Activated T-cell treated with anti-CD3 and anti-CD28 coated beads, Interleukin-2, amount 50 U/mL, for 4 hours (primary cell): ENCODE measurements around the gene NDRG3. TPM values are rescaled to one million over a fixed set of nuclear protein-coding genes. Genes with fewer than 3 reads are reported as not detected.
"Not testable (repeated sequence)": the region's sequence is repeated elsewhere in the genome, so short reads cannot be mapped to it uniquely, and the experiment has no call there.

Experiments used
- ATAC-seq, 2 donors: fragments of 200-7000 bp; cut with Tn5 transposase; one replicate each; pipeline ENCODE4 v1.10.0; 2021
- DNase-seq: peaks from one replicate; pipeline ENCODE4 v3.0.0-alpha.2; 2020
- H3K27me3 Mint-ChIP-seq: one replicate; pipeline ENCODE4 v1.8.0; 2021; ENCODE audit warnings: low read depth, mixed read lengths
- H3K36me3 Mint-ChIP-seq: one replicate; pipeline ENCODE4 v1.8.0; 2022; ENCODE audit warnings: mixed read lengths; ENCODE audit not compliant: insufficient read depth
- H3K4me1 Mint-ChIP-seq: one replicate; pipeline ENCODE4 v1.8.0; 2021; ENCODE audit warnings: low read depth, mixed read lengths
- H3K4me3 Mint-ChIP-seq: one replicate; pipeline ENCODE4 v1.8.0; 2021; ENCODE audit warnings: mild to moderate bottlenecking, moderate library complexity, mixed read lengths
- H3K9me3 Mint-ChIP-seq: one replicate; pipeline ENCODE4 v1.8.0; 2021; ENCODE audit warnings: mixed read lengths
- total RNA-seq, 3 donors: library from RNA; stranded (reverse); gene quantifications; one replicate each; pipeline ENCODE4 v1.2.1, GENCODE V29; 2021

The NDRG3 gene
- total RNA-seq, 3 donors from 2014 or later = 10.4 to 11.8 (median 11.4) TPM

GRCh38 chr20:36688630-36689029 lies 57.3 kb downstream of the NDRG3 start:
- no peaks in the 10 kb centered on the region for H3K4me1 Mint-ChIP-seq
- no peak overlapping the region for H3K4me3 Mint-ChIP-seq
- no peak for ATAC-seq
- peaks cover 15% of the 10 kb centered on the region for H3K36me3 Mint-ChIP-seq
- H3K27me3 Mint-ChIP-seq = no peaks in the 10 kb centered on the region
- no peak for DNase-seq
- H3K9me3 Mint-ChIP-seq = no peaks in the 10 kb centered on the region

- Mint-ChIP-seq H3K36me3 (peaks cover 15% of the 10 kb centered on the region), H3K27me3 (no peaks in the 10 kb centered on the region)
Observed at GRCh38 chr20:36687850-36688249, 58.0 kb downstream of the NDRG3 start.

GRCh38 chr20:36686944-36687343 lies 58.9 kb downstream of the NDRG3 start:
- Mint-ChIP-seq H3K36me3 (peaks cover 21% of the 10 kb centered on the region), H3K27me3 (no peaks in the 10 kb centered on the region), H3K4me1 (no peaks in the 10 kb centered on the region), H3K9me3 (no peaks in the 10 kb centered on the region), H3K4me3 (no peak overlapping the region)
- ATAC-seq = no peak
- DNase-seq = no peak

More at GRCh38 chr20:36687850-36688249, 58.0 kb downstream of the NDRG3 start:
- no peak for ATAC-seq
- no peak for DNase-seq
- Mint-ChIP-seq H3K4me1 (no peaks in the 10 kb centered on the region), H3K4me3 (no peak overlapping the region), H3K9me3 (no peaks in the 10 kb centered on the region)

GRCh38 chr20:36686504-36686903 lies 59.4 kb downstream of the NDRG3 start:
- Mint-ChIP-seq H3K27me3 (no peaks in the 10 kb centered on the region), H3K4me3 (no peak overlapping the region), H3K4me1 (no peaks in the 10 kb centered on the region), H3K36me3 (peaks cover 21% of the 10 kb centered on the region), H3K9me3 (no peaks in the 10 kb centered on the region)
- ATAC-seq (no peak), DNase-seq (no peak)

GRCh38 chr20:36684747-36685146 lies 61.1 kb downstream of the NDRG3 start:
- peaks cover 26% of the 10 kb centered on the region for H3K36me3 Mint-ChIP-seq
- H3K4me3 Mint-ChIP-seq = no peak overlapping the region
- no peaks in the 10 kb centered on the region for H3K27me3 Mint-ChIP-seq
- ATAC-seq (no peak), DNase-seq (no peak)
- H3K4me1 Mint-ChIP-seq = no peaks in the 10 kb centered on the region
- no peaks in the 10 kb centered on the region for H3K9me3 Mint-ChIP-seq

GRCh38 chr20:36682311-36682710 lies 63.6 kb downstream of the NDRG3 start:
- DNase-seq (no peak), ATAC-seq (no peak)
- Mint-ChIP-seq H3K9me3 (no peaks in the 10 kb centered on the region), H3K4me1 (no peaks in the 10 kb centered on the region), H3K27me3 (no peaks in the 10 kb centered on the region), H3K4me3 (no peak overlapping the region), H3K36me3 (peaks cover 26% of the 10 kb centered on the region)

GRCh38 chr20:36677422-36677771 lies 68.5 kb downstream of the NDRG3 start:
- no peak overlapping the region for H3K4me3 Mint-ChIP-seq
- no peaks in the 10 kb centered on the region for H3K27me3 Mint-ChIP-seq
- peaks cover 13% of the 10 kb centered on the region for H3K36me3 Mint-ChIP-seq
- H3K4me1 Mint-ChIP-seq = no peaks in the 10 kb centered on the region
- no peak for ATAC-seq
- no peak for DNase-seq
- no peaks in the 10 kb centered on the region for H3K9me3 Mint-ChIP-seq

- H3K9me3 Mint-ChIP-seq = no peaks in the 10 kb centered on the region
- no peaks in the 10 kb centered on the region for H3K4me1 Mint-ChIP-seq
- DNase-seq (no peak), ATAC-seq (no peak)
- H3K36me3 Mint-ChIP-seq = peaks cover 8% of the 10 kb centered on the region
- no peaks in the 10 kb centered on the region for H3K27me3 Mint-ChIP-seq
- H3K4me3 Mint-ChIP-seq = no peak overlapping the region
Observed at GRCh38 chr20:36676701-36677421, 69.0 kb downstream of the NDRG3 start.

- DNase-seq, H3K36me3 Mint-ChIP-seq, H3K9me3 Mint-ChIP-seq, H3K4me1 Mint-ChIP-seq, ATAC-seq, H3K27me3 Mint-ChIP-seq, H3K4me3 Mint-ChIP-seq: not testable (repeated sequence)
Observed at GRCh38 chr20:36675545-36675944, 70.3 kb downstream of the NDRG3 start.

- H3K27me3 Mint-ChIP-seq = no peaks in the 10 kb centered on the region
- DNase-seq (no peak), ATAC-seq (no peak)
- H3K36me3 Mint-ChIP-seq = peaks cover 10% of the 10 kb centered on the region
- H3K4me3 Mint-ChIP-seq = no peak overlapping the region
- H3K9me3 Mint-ChIP-seq = no peaks in the 10 kb centered on the region
- H3K4me1 Mint-ChIP-seq = no peaks in the 10 kb centered on the region
Observed at GRCh38 chr20:36672991-36673390, 72.9 kb downstream of the NDRG3 start.

- H3K9me3 Mint-ChIP-seq = no peaks in the 10 kb centered on the region
- H3K4me1 Mint-ChIP-seq = no peaks in the 10 kb centered on the region
- H3K4me3 Mint-ChIP-seq = no peak overlapping the region
- no peaks in the 10 kb centered on the region for H3K27me3 Mint-ChIP-seq
- no peak for DNase-seq
- ATAC-seq = no peak
- H3K36me3 Mint-ChIP-seq = peaks cover 8% of the 10 kb centered on the region
Observed at GRCh38 chr20:36670665-36671357, 75.1 kb downstream of the NDRG3 start.

- H3K36me3 Mint-ChIP-seq = peaks cover 12% of the 10 kb centered on the region
- H3K27me3 Mint-ChIP-seq = no peaks in the 10 kb centered on the region
- H3K4me3 Mint-ChIP-seq = no peak overlapping the region
- DNase-seq = no peak
- H3K4me1 Mint-ChIP-seq = no peaks in the 10 kb centered on the region
- no peak for ATAC-seq
- H3K9me3 Mint-ChIP-seq = no peaks in the 10 kb centered on the region
Observed at GRCh38 chr20:36666181-36666740, 79.6 kb downstream of the NDRG3 start.

- no peaks in the 10 kb centered on the region for H3K9me3 Mint-ChIP-seq
- peaks cover 5% of the 10 kb centered on the region for H3K36me3 Mint-ChIP-seq
- H3K27me3 Mint-ChIP-seq = no peaks in the 10 kb centered on the region
- DNase-seq (no peak), ATAC-seq (no peak)
- H3K4me1 Mint-ChIP-seq = peaks cover 10% of the 10 kb centered on the region
- H3K4me3 Mint-ChIP-seq = no peak overlapping the region
Observed at GRCh38 chr20:36663031-36663430, 82.9 kb downstream of the NDRG3 start.

GRCh38 chr20:36658300-36658699 lies 87.6 kb downstream of the NDRG3 start:
- H3K27me3 Mint-ChIP-seq = no peaks in the 10 kb centered on the region
- ATAC-seq = no peak
- no peaks in the 10 kb centered on the region for H3K9me3 Mint-ChIP-seq
- DNase-seq = no peak
- H3K4me1 Mint-ChIP-seq = peaks cover 16% of the 10 kb centered on the region
- H3K36me3 Mint-ChIP-seq = peaks cover 7% of the 10 kb centered on the region
- H3K4me3 Mint-ChIP-seq = peak overlapping the region; percentile 31

GRCh38 chr20:36656733-36657132 lies 89.2 kb downstream of the NDRG3 start:
- Mint-ChIP-seq H3K4me3 (no peak overlapping the region), H3K27me3 (no peaks in the 10 kb centered on the region), H3K4me1 (peaks cover 16% of the 10 kb centered on the region), H3K36me3 (peaks cover 14% of the 10 kb centered on the region), H3K9me3 (no peaks in the 10 kb centered on the region)
- ATAC-seq = no peak
- DNase-seq = no peak
